ENCODE results near the gene FKBP8.

The FKBP8 gene

DNA sequence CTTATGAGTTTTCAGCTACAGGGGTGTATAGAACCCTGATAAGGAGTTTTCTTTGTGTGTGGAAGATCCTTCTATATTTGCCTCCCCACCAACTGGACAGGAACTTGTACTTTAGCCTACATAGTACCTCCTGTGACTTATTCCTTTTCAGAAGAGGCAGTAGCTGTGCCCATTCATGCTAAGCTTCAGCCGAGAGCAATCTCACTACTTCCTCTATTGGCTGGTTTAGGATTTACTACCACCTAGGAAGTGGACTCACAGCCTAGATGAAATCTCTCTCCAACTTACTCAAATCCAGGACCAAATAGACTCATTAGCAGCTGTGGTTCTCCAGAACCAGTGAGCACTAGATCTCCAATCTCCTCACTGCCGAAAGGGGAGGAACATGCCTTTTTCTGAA, 42.9 kb upstream of the FKBP8 start (continued):
- no peak for TF ChIP-seq TCF4 (CRISPR knock-in tag; IDR thresholded peaks at IDR 0.05; ENCODE audit: borderline replicate concordance)

DNA sequence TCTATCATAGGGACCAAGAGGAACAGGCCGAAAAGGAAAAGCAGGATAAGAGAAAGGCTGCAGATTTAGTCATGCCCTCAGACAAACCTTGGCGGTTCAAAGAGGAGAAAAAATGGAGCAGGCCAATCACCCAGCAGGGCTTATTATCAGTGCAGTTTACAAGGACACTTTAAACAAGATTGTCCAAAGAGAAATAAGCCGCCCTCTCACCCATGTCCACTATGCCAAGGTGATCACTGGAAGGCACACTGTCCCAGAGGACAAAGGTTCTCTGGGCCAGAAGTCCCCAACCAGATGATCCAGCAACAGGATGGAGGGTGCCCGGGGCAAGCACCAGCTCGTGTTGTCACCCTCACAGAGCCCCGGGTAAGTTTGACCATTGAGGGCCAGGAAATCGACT, 36.9 kb upstream of the FKBP8 start:
- ATAC-seq = no peak

DNA sequence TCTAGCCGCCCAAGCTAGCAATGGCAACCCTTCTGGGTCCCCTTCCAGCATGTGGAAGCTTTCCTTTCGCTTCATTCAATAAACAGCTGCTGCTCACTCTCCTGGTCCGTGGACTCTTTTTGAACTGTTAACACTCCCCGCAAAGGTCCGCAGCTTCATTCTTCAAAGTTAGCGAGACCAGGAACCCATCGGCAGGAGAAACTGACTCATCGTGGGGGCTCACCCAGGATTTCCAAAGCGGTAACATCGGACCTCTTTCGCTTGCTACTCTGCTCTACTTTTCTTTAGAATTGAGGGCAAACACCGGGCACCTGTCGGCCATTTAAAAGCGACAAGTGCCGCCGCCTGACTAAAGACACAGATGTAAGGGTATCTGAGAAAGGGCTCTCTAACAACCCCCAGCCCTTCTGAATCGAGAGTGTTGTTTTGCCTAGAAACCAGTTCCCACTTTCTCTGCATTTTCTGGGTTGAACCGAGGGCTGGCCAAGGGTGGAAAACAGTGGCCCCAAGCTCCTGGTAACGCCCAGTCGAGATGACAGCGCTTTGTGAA, 34.1 kb upstream of the FKBP8 start:
- TF ChIP-seq ISL1 (CRISPR knock-in tag; IDR thresholded peaks at IDR 0.05) (no peak), RARB (CRISPR knock-in tag; IDR thresholded peaks at IDR 0.05) (no peak), ZFP3 (CRISPR knock-in tag; IDR thresholded peaks at IDR 0.05) (no peak)
- no peak for ATAC-seq

More for the DNA sequence above, 36.9 kb upstream of the FKBP8 start:
- TF ChIP-seq SNAI2 (CRISPR knock-in tag; IDR thresholded peaks at IDR 0.05) (no peak), PPARA (CRISPR knock-in tag; IDR thresholded peaks at IDR 0.05; ENCODE audit: borderline replicate concordance) (no peak), ZNF70 (CRISPR knock-in tag; IDR thresholded peaks at IDR 0.05) (no peak), GLIS3 (CRISPR knock-in tag; IDR thresholded peaks at IDR 0.05) (no peak), ARNTL (CRISPR knock-in tag; IDR thresholded peaks at IDR 0.05; ENCODE audit: borderline replicate concordance, low read depth) (no peak), TCF4 (CRISPR knock-in tag; IDR thresholded peaks at IDR 0.05; ENCODE audit: borderline replicate concordance) (no peak), ESRRG (CRISPR knock-in tag; IDR thresholded peaks at IDR 0.05) (no peak), ZFP3 (CRISPR knock-in tag; IDR thresholded peaks at IDR 0.05) (no peak), ZNF8 (CRISPR knock-in tag; IDR thresholded peaks at IDR 0.05) (no peak), ISL1 (CRISPR knock-in tag; IDR thresholded peaks at IDR 0.05) (no peak), OSR1 (CRISPR knock-in tag; IDR thresholded peaks at IDR 0.05) (no peak), RARB (CRISPR knock-in tag; IDR thresholded peaks at IDR 0.05) (no peak), BACH2 (CRISPR knock-in tag; IDR thresholded peaks at IDR 0.05; ENCODE audit: borderline replicate concordance) (no peak), CSDC2 (CRISPR knock-in tag; IDR thresholded peaks at IDR 0.05) (no peak)
- TF ChIP-seq, protein P1, sequence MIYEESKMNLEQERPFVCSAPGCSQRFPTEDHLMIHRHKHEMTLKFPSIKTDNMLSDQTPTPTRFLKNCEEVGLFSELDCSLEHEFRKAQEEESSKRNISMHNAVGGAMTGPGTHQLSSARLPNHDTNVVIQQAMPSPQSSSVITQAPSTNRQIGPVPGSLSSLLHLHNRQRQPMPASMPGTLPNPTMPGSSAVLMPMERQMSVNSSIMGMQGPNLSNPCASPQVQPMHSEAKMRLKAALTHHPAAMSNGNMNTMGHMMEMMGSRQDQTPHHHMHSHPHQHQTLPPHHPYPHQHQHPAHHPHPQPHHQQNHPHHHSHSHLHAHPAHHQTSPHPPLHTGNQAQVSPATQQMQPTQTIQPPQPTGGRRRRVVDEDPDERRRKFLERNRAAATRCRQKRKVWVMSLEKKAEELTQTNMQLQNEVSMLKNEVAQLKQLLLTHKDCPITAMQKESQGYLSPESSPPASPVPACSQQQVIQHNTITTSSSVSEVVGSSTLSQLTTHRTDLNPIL (CRISPR knock-in tag; IDR thresholded peaks at IDR 0.05; ENCODE audit: low read depth) = no peak
- TF ChIP-seq, protein P2, sequence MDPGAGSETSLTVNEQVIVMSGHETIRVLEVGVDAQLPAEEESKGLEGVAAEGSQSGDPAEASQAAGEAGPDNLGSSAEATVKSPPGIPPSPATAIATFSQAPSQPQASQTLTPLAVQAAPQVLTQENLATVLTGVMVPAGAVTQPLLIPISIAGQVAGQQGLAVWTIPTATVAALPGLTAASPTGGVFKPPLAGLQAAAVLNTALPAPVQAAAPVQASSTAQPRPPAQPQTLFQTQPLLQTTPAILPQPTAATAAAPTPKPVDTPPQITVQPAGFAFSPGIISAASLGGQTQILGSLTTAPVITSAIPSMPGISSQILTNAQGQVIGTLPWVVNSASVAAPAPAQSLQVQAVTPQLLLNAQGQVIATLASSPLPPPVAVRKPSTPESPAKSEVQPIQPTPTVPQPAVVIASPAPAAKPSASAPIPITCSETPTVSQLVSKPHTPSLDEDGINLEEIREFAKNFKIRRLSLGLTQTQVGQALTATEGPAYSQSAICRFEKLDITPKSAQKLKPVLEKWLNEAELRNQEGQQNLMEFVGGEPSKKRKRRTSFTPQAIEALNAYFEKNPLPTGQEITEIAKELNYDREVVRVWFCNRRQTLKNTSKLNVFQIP (CRISPR knock-in tag; IDR thresholded peaks at IDR 0.05; ENCODE audit: borderline replicate concordance, low read depth) = no peak
- TF ChIP-seq, protein P3, sequence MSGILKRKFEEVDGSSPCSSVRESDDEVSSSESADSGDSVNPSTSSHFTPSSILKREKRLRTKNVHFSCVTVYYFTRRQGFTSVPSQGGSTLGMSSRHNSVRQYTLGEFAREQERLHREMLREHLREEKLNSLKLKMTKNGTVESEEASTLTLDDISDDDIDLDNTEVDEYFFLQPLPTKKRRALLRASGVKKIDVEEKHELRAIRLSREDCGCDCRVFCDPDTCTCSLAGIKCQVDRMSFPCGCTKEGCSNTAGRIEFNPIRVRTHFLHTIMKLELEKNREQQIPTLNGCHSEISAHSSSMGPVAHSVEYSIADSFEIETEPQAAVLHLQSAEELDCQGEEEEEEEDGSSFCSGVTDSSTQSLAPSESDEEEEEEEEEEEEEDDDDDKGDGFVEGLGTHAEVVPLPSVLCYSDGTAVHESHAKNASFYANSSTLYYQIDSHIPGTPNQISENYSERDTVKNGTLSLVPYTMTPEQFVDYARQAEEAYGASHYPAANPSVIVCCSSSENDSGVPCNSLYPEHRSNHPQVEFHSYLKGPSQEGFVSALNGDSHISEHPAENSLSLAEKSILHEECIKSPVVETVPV (CRISPR knock-in tag; IDR thresholded peaks at IDR 0.05) = no peak
- TF ChIP-seq, protein P4, sequence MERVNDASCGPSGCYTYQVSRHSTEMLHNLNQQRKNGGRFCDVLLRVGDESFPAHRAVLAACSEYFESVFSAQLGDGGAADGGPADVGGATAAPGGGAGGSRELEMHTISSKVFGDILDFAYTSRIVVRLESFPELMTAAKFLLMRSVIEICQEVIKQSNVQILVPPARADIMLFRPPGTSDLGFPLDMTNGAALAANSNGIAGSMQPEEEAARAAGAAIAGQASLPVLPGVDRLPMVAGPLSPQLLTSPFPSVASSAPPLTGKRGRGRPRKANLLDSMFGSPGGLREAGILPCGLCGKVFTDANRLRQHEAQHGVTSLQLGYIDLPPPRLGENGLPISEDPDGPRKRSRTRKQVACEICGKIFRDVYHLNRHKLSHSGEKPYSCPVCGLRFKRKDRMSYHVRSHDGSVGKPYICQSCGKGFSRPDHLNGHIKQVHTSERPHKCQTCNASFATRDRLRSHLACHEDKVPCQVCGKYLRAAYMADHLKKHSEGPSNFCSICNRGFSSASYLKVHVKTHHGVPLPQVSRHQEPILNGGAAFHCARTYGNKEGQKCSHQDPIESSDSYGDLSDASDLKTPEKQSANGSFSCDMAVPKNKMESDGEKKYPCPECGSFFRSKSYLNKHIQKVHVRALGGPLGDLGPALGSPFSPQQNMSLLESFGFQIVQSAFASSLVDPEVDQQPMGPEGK (CRISPR knock-in tag; IDR thresholded peaks at IDR 0.05; ENCODE audit: borderline replicate concordance) = no peak

DNA sequence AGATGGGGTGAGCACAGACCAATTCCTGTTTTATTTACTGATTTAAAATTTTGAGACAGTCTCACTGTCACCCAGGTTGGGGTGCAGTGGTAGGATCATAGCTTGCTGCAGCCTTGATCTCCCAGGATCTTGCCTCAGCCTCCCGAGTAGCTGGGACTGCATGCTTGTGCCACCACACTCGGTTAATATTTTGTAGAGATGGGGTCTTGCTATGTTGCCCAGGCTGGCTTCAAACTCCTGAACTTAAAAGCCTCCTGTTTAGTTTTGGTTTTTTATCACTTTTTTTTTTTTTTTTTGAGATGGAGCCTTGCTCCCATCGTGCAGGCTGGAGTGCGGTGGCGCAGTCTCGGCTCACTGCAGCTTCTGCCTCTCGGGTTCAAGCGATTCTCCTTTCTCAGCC, 33.0 kb upstream of the FKBP8 start:
- TF ChIP-seq ESRRG (CRISPR knock-in tag; IDR thresholded peaks at IDR 0.05) (no peak), ZNF70 (CRISPR knock-in tag; IDR thresholded peaks at IDR 0.05) (no peak), GLIS3 (CRISPR knock-in tag; IDR thresholded peaks at IDR 0.05) (no peak), CSDC2 (CRISPR knock-in tag; IDR thresholded peaks at IDR 0.05) (no peak)
- no peak for ATAC-seq

DNA sequence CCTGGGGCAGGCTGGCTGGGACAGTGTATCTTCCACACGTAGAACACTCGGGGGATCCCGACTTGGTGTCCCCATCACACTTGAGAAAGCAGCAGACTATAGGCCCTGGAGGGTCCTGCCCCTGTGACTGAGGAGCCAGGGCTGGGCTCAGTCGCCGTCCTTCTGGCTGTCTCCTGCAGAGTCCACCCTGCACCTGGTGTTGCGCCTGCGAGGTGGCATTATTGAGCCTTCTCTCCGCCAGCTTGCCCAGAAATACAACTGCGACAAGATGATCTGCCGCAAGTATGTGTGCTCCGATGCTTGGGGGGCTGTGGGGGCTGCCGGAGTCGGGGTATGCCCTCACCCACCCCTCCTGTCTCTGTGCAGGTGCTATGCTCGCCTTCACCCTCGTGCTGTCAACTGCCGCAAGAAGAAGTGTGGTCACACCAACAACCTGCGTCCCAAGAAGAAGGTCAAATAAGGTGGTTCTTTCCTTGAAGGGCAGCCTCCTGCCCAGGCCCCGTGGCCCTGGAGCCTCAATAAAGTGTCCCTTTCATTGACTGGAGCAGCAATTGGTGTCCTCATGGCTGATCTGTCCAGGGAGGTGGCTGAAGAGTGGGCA, 31.4 kb upstream of the FKBP8 start:
- ATAC-seq = no peak
- no peak for TF ChIP-seq ISL1 (CRISPR knock-in tag; IDR thresholded peaks at IDR 0.05)
- no peak for TF ChIP-seq PPARA (CRISPR knock-in tag; IDR thresholded peaks at IDR 0.05; ENCODE audit: borderline replicate concordance)
- no peak for TF ChIP-seq BACH2 (CRISPR knock-in tag; IDR thresholded peaks at IDR 0.05; ENCODE audit: borderline replicate concordance)
- TF ChIP-seq, protein P4 (CRISPR knock-in tag; IDR thresholded peaks at IDR 0.05; ENCODE audit: borderline replicate concordance) = no peak
- no peak for TF ChIP-seq GLIS3 (CRISPR knock-in tag; IDR thresholded peaks at IDR 0.05)
- TF ChIP-seq ZFP3 (CRISPR knock-in tag; IDR thresholded peaks at IDR 0.05) = no peak
- TF ChIP-seq SNAI2 (CRISPR knock-in tag; IDR thresholded peaks at IDR 0.05) = no peak
- TF ChIP-seq, protein P1 (CRISPR knock-in tag; IDR thresholded peaks at IDR 0.05; ENCODE audit: low read depth) = no peak
- no peak for TF ChIP-seq TCF4 (CRISPR knock-in tag; IDR thresholded peaks at IDR 0.05; ENCODE audit: borderline replicate concordance)
- TF ChIP-seq, protein P2 (CRISPR knock-in tag; IDR thresholded peaks at IDR 0.05; ENCODE audit: borderline replicate concordance, low read depth) = no peak
- TF ChIP-seq, protein P3 (CRISPR knock-in tag; IDR thresholded peaks at IDR 0.05) = no peak
